ENCODE results near the gene PHF21A.

- TF ChIP-seq CTCF (IDR thresholded peaks at IDR 0.05; ENCODE audit: low read depth, low read length, missing input control) = no peak
- TF ChIP-seq SP1 (IDR thresholded peaks at IDR 0.05) = no peak
- TF ChIP-seq REST (IDR thresholded peaks at IDR 0.05) = no peak
- TF ChIP-seq ATF3 (IDR thresholded peaks at IDR 0.05) = no peak
- TF ChIP-seq GABPA (IDR thresholded peaks at IDR 0.05 in 1 of 2, conservative IDR thresholded peaks at IDR 0.05 in 1 of 2) = no peak
- TF ChIP-seq YY1 (IDR thresholded peaks at IDR 0.05) = peak; percentile 10
- TF ChIP-seq HNF4G (IDR thresholded peaks at IDR 0.05) = no peak
Observed at GRCh38 chr11:46120346-46121300, 631 bp downstream of the PHF21A start.
